GM23338 (cell line): ENCODE results near the gene NMNAT1. TPM values are rescaled to one million over a fixed set of nuclear protein-coding genes. Genes with fewer than 3 reads are reported as not detected.

Experiments used
- ATAC-seq: fragments of 200-7000 bp; cut with Tn5 transposase; 3 replicates; pipeline ENCODE4 v1.9.1; 2020
- DNase-seq: peaks from one replicate; pipeline ENCODE4 v3.0.0-alpha.2; 2015; ENCODE audit warnings: low spot score
- H2AFZ ChIP-seq: fragments of 200-600 bp; sonication (generic); 2 replicates; pipeline ENCODE4 v1.8.0; 2016; ENCODE audit warnings: antibody characterized with exemption, mild to moderate bottlenecking, moderate library complexity
- H3F3A ChIP-seq: fragments of 200-600 bp; sonication (generic); replicated peaks from 2 replicates; pipeline ENCODE4 v1.8.0; 2017; ENCODE audit warnings: antibody characterized with exemption, mixed run types, low read depth
- H3K27ac ChIP-seq: fragments of 200-600 bp; sonication (generic); 2 replicates; pipeline ENCODE4 v1.6.1; 2016; ENCODE audit warnings: low read depth
- H3K27me3 ChIP-seq: fragments of 200-600 bp; sonication (generic); 2 replicates; pipeline ENCODE4 v1.8.0; 2016; ENCODE audit warnings: mild to moderate bottlenecking, mixed run types, moderate library complexity; ENCODE audit not compliant: insufficient read depth
- H3K36me3 ChIP-seq: fragments of 200-600 bp; sonication (generic); 2 replicates; pipeline ENCODE4 v1.8.0; 2016; ENCODE audit warnings: mild to moderate bottlenecking; ENCODE audit not compliant: insufficient read depth
- H3K4me1 ChIP-seq: fragments of 200-600 bp; sonication (generic); 2 replicates; pipeline ENCODE4 v1.8.0; 2016; ENCODE audit warnings: mild to moderate bottlenecking, moderate library complexity; ENCODE audit not compliant: insufficient read depth
- H3K4me2 ChIP-seq: fragments of 200-600 bp; sonication (generic); 2 replicates; pipeline ENCODE4 v1.7.1; 2017; ENCODE audit warnings: mixed run types
- H3K4me3 ChIP-seq: fragments of 200-600 bp; sonication (generic); 2 replicates; pipeline ENCODE4 v1.6.1; 2016; ENCODE audit warnings: mixed run types
- H3K79me2 ChIP-seq: fragments of 200-600 bp; sonication (generic); replicated peaks from 2 replicates; pipeline ENCODE4 v1.8.0; 2017; ENCODE audit warnings: mild to moderate bottlenecking; ENCODE audit not compliant: insufficient read depth
- H3K9me2 ChIP-seq: fragments of 200-600 bp; sonication (generic); 2 replicates; pipeline ENCODE4 v1.8.0; 2017; ENCODE audit not compliant: insufficient read depth
- H4K20me1 ChIP-seq: fragments of 200-600 bp; sonication (generic); replicated peaks from 2 replicates; pipeline ENCODE4 v1.8.0; 2017; ENCODE audit warnings: mild to moderate bottlenecking; ENCODE audit not compliant: insufficient read depth
- H3K27ac Mint-ChIP-seq: 2 replicates; pipeline ENCODE4 v1.8.0; 2020; ENCODE audit warnings: inconsistent platforms, mild to moderate bottlenecking, moderate library complexity, mixed read lengths
- H3K27me3 Mint-ChIP-seq: 3 replicates; pipeline ENCODE4 v1.8.0; 2022; ENCODE audit warnings: low read depth, mild to moderate bottlenecking, moderate library complexity, mixed read lengths, inconsistent platforms; ENCODE audit not compliant: insufficient read depth, poor library complexity
- H3K36me3 Mint-ChIP-seq: 3 replicates; pipeline ENCODE4 v1.8.0; 2021; ENCODE audit warnings: low read depth, mild to moderate bottlenecking, inconsistent platforms, moderate library complexity, mixed read lengths
- H3K4me1 Mint-ChIP-seq: 3 replicates; pipeline ENCODE4 v1.8.0; 2020; ENCODE audit warnings: mild to moderate bottlenecking, inconsistent platforms, mixed read lengths
- H3K4me3 Mint-ChIP-seq: 3 replicates; pipeline ENCODE4 v1.8.0; 2021; ENCODE audit warnings: moderate library complexity, mild to moderate bottlenecking, inconsistent platforms, mixed read lengths
- H3K9me3 Mint-ChIP-seq: 3 replicates; pipeline ENCODE4 v1.8.0; 2020; ENCODE audit warnings: moderate library complexity, mild to moderate bottlenecking, inconsistent platforms, mixed read lengths
- CREB1 ChIP-seq: fragments of 250-450 bp; sonication (Bioruptor Pico); IDR thresholded peaks from 2 replicates; pipeline ENCODE4 v1.5.0; 2020; ENCODE audit warnings: low read depth, mild to moderate bottlenecking, moderate library complexity
- EZH2 ChIP-seq: fragments of 200-600 bp; sonication (generic); IDR thresholded peaks from one replicate; pipeline ENCODE4 v1.8.0; 2017; ENCODE audit warnings: antibody characterized with exemption, mild to moderate bottlenecking, low read depth; ENCODE audit not compliant: unreplicated experiment
- EZH2phosphoT487 ChIP-seq: fragments of 200-600 bp; sonication (generic); IDR thresholded peaks from one replicate; pipeline ENCODE4 v1.8.1; 2018; ENCODE audit warnings: antibody characterized with exemption; ENCODE audit not compliant: unreplicated experiment
- NANOG ChIP-seq: IDR thresholded peaks from 2 replicates; pipeline ENCODE4 v1.6.1; 2016; ENCODE audit warnings: antibody characterized with exemption, borderline replicate concordance
- POLR2AphosphoS5 ChIP-seq: IDR thresholded peaks from 2 replicates; pipeline ENCODE4 v1.6.1; 2016; ENCODE audit warnings: antibody characterized with exemption, low read depth
- STAT1 ChIP-seq: IDR thresholded peaks from one replicate; pipeline ENCODE4 v1.6.1; 2016; ENCODE audit warnings: antibody characterized with exemption; ENCODE audit not compliant: unreplicated experiment
- ZNF114 ChIP-seq: fragments of 250-450 bp; sonication (Bioruptor Pico); IDR thresholded peaks from 2 replicates; pipeline ENCODE4 v1.5.0; 2020; ENCODE audit warnings: mild to moderate bottlenecking, moderate library complexity
- ZNF331 ChIP-seq: fragments of 250-450 bp; sonication (Bioruptor Pico); IDR thresholded peaks from 2 replicates; pipeline ENCODE4 v1.5.0; 2020; ENCODE audit warnings: low read depth, mild to moderate bottlenecking, moderate library complexity
- polyA plus RNA-seq: library from polyadenylated mRNA; unstranded; fragments of >200 nt; fragmentation: Nextera tagmentation; extraction: Ambion mirVana; gene quantifications from 2 replicates; pipeline ENCODE4 v1.2.1, GENCODE V29; 2016
- total RNA-seq: library from RNA; depleted of rRNA; stranded (reverse); fragments of >200 nt; shearing (Covaris generic); gene quantifications from 2 replicates; pipeline ENCODE4 v1.2.3, GENCODE V29; 2014
- TF ChIP-seq, protein P1 (sequence below): IDR thresholded peaks from 2 replicates; pipeline ENCODE4 v1.6.1; 2016; ENCODE audit warnings: antibody characterized with exemption
- TF ChIP-seq, protein P2 (sequence below), 2 experiments: fragments of 200-600 bp in 1 of 2; sonication (generic) in 1 of 2; conservative IDR thresholded peaks; 2 replicates each; pipeline versions ENCODE4 v1.5.1 to v1.6.1; 2016 to 2017; ENCODE audit warnings: antibody characterized with exemption in 2 of 2, low read depth in 2 of 2, mild to moderate bottlenecking in 2 of 2, moderate library complexity in 1 of 2

Gene NMNAT1
- total and polyA plus RNA-seq, 2 experiments from 2014 or later: 2.5 to 3.9 TPM

- peaks cover 11% of the 10 kb centered on the region; the same call in 2 of the 3 replicates for H3K4me1 Mint-ChIP-seq
- no peaks in the 10 kb centered on the region for H3K27me3 ChIP-seq
- peak overlapping the region; percentile 52; the same call in 1 of the 2 replicates for H3K4me2 ChIP-seq
- H3K27ac ChIP-seq: peak overlapping the region; percentile 6; the same call in 1 of the 2 replicates
- peak; percentile 80 for DNase-seq
- no peaks in the 10 kb centered on the region for H3K79me2 ChIP-seq
- peak overlapping the region; percentile 77 for H2AFZ ChIP-seq
- H3K27me3 Mint-ChIP-seq: peaks cover 4% of the 10 kb centered on the region
- peaks cover 7% of the 10 kb centered on the region; the same call in 1 of the 2 replicates for H3K4me1 ChIP-seq
- no peaks in the 10 kb centered on the region for H3K36me3 ChIP-seq
- 0 out of 2 replicates have a peak, but pooled peaks cover 3% of the 10 kb centered on the region for H3F3A ChIP-seq
- H4K20me1 ChIP-seq: no peaks in the 10 kb centered on the region; the same call in 1 of the 2 replicates
- no peaks in the 10 kb centered on the region for H3K9me2 ChIP-seq
- H3K4me3 Mint-ChIP-seq: no peak overlapping the region
- no peak overlapping the region for H3K4me3 ChIP-seq
- H3K9me3 Mint-ChIP-seq: no peaks in the 10 kb centered on the region
- peak; percentile 99 for ATAC-seq
- H3K27ac Mint-ChIP-seq: peak overlapping the region; percentile 58; the same call in 1 of the 2 replicates
- TF ChIP-seq CREB1 (CRISPR knock-in tag) (peak; percentile 51), STAT1 (no peak), EZH2phosphoT487 (no peak), POLR2AphosphoS5 (no peak), ZNF114 (no peak)
- TF ChIP-seq, protein P1, sequence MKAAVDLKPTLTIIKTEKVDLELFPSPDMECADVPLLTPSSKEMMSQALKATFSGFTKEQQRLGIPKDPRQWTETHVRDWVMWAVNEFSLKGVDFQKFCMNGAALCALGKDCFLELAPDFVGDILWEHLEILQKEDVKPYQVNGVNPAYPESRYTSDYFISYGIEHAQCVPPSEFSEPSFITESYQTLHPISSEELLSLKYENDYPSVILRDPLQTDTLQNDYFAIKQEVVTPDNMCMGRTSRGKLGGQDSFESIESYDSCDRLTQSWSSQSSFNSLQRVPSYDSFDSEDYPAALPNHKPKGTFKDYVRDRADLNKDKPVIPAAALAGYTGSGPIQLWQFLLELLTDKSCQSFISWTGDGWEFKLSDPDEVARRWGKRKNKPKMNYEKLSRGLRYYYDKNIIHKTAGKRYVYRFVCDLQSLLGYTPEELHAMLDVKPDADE: no peak
- H3K36me3 Mint-ChIP-seq: no peaks in the 10 kb centered on the region
Observed at GRCh38 chr1:9960706-9961562, 17.7 kb downstream of the NMNAT1 start.

- Histone ChIP-seq H2AFZ (no peak overlapping the region), H3K9me2 (no peaks in the 10 kb centered on the region), H3K4me3 (no peak overlapping the region), H3K4me1 (no peaks in the 10 kb centered on the region), H3K27me3 (no peaks in the 10 kb centered on the region), H3K36me3 (no peaks in the 10 kb centered on the region), H3K27ac (no peak overlapping the region), H3K4me2 (no peak overlapping the region), H3F3A (no peaks in the 10 kb centered on the region), H4K20me1 (no peaks in the 10 kb centered on the region), H3K79me2 (no peaks in the 10 kb centered on the region)
- ATAC-seq: no peak
- no peaks in the 10 kb centered on the region for H3K36me3 Mint-ChIP-seq
- no peak overlapping the region for H3K4me3 Mint-ChIP-seq
- H3K4me1 Mint-ChIP-seq: no peaks in the 10 kb centered on the region
- no peak overlapping the region for H3K27ac Mint-ChIP-seq
- H3K9me3 Mint-ChIP-seq: no peaks in the 10 kb centered on the region
- no peak for DNase-seq
- peaks cover 4% of the 10 kb centered on the region for H3K27me3 Mint-ChIP-seq
- TF ChIP-seq EZH2 (no peak), ZNF114 (no peak), NANOG (no peak), STAT1 (no peak), ZNF331 (CRISPR knock-in tag) (no peak)
- TF ChIP-seq, protein P2, sequence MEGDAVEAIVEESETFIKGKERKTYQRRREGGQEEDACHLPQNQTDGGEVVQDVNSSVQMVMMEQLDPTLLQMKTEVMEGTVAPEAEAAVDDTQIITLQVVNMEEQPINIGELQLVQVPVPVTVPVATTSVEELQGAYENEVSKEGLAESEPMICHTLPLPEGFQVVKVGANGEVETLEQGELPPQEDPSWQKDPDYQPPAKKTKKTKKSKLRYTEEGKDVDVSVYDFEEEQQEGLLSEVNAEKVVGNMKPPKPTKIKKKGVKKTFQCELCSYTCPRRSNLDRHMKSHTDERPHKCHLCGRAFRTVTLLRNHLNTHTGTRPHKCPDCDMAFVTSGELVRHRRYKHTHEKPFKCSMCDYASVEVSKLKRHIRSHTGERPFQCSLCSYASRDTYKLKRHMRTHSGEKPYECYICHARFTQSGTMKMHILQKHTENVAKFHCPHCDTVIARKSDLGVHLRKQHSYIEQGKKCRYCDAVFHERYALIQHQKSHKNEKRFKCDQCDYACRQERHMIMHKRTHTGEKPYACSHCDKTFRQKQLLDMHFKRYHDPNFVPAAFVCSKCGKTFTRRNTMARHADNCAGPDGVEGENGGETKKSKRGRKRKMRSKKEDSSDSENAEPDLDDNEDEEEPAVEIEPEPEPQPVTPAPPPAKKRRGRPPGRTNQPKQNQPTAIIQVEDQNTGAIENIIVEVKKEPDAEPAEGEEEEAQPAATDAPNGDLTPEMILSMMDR (conservative IDR thresholded peaks at IDR 0.05; ENCODE audit: low read depth in 2 of 2): no peak
- TF ChIP-seq, protein P1: no peak
Observed at GRCh38 chr1:9984253-9984652, 41.0 kb downstream of the NMNAT1 start.
